GM12864 (cell line): Measurements from ENCODE around the gene RPL27A.

Experiments
- DNase-seq: peaks from one replicate; pipeline ENCODE4 v3.0.0-alpha.2; 2011; ENCODE audit warnings: low read depth
- H3K4me3 ChIP-seq: 2 replicates; pipeline ENCODE4 v1.5.1; 2011; ENCODE audit warnings: mild to moderate bottlenecking, low read depth, low read length, control low read depth
- TF ChIP-seq, protein P1 (sequence below): IDR thresholded peaks from 2 replicates; pipeline ENCODE4 v1.5.1; 2011; ENCODE audit warnings: low read depth, mild to moderate bottlenecking, moderate library complexity, low read length, control low read depth, inconsistent platforms; ENCODE audit errors: missing control alignments

Gene RPL27A

DNA sequence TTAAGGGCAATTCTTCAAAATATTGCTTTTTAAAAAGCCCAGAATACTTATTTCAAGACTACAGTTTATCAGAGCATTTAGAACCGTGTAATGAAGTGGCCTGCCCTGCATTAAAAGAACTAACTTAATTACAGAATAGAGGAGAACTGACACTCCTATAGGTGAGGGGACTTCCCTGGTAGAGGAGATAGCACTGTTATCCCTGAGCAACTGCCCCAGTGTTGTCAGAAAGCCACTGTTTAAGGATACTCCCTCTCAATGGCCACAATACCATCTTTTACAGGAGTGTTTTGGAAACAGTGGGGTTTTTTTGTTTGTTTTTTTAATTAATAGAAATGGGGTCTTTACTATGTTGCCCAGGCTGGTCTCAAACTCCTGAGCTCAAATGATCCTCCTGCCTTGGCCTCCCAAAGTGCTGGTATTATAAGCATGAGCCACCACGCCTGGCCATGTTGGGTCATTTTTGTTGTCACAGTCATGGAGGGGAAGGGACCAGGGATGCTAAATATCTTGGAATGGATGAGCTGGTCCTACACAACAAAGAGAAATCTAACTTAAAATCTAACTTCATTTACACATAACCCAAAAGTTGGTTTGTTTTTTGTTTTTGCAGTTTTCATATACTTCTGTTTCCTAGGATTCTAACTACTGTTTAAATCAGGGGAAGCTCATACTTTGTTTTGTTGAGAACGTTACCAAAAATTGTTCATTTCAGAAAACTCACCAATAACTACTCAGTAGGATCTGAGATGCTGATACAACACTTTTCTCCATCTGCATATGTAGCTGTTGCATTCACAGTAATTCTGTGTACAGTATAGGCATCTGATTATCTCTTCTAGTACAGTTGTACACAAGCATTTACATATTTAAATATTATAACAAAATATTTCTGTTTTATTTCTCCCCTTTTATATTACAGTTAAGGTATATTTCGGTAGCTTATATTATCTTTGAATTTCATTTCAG lies 8.1 kb downstream of the RPL27A start:
- no peak overlapping the region for H3K4me3 ChIP-seq
- DNase-seq: no peak
- TF ChIP-seq, protein P1, sequence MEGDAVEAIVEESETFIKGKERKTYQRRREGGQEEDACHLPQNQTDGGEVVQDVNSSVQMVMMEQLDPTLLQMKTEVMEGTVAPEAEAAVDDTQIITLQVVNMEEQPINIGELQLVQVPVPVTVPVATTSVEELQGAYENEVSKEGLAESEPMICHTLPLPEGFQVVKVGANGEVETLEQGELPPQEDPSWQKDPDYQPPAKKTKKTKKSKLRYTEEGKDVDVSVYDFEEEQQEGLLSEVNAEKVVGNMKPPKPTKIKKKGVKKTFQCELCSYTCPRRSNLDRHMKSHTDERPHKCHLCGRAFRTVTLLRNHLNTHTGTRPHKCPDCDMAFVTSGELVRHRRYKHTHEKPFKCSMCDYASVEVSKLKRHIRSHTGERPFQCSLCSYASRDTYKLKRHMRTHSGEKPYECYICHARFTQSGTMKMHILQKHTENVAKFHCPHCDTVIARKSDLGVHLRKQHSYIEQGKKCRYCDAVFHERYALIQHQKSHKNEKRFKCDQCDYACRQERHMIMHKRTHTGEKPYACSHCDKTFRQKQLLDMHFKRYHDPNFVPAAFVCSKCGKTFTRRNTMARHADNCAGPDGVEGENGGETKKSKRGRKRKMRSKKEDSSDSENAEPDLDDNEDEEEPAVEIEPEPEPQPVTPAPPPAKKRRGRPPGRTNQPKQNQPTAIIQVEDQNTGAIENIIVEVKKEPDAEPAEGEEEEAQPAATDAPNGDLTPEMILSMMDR: no peak

DNA sequence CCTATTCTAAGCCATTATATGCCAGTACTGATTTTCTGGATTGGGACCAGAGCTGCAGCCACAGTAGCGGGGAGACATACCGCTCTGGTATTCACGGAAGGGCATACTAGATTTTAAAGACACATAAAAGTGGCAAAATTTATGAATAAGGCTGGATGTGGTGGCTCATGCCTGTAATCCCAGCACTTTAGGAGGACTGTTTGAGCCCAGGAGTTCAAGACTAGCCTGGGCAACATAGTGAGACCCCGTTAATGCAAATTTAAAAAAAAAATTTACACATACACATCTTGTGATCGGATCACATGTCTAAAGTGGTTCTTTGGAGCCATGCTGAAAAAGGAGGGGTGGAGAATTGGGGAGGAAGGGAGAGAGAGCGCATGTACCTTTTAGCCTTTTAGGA lies 9.0 kb downstream of the RPL27A start:
- H3K4me3 ChIP-seq: no peak overlapping the region
- DNase-seq: no peak
- TF ChIP-seq, protein P1: no peak

DNA sequence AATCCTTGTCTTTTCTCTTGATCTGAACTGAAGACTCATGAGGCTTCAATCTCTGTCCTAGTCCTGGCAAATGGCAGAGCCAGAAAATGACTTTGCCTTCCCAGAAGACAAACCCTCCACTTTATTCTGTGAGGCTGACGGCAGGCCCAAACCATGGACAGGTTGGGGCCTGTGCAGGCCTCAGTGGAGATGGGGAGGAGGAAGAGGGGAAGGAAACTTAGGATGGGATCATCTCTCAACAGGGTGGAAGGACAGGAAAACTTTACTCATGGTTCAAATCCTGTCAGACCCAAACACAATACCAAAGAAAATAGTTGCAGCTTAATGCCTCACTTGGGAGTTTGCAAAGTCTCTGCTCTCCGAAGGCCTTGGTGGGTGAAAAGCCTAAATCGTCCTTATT lies 9.8 kb downstream of the RPL27A start:
- TF ChIP-seq, protein P1: no peak
- no peak for DNase-seq
- no peak overlapping the region for H3K4me3 ChIP-seq

DNA sequence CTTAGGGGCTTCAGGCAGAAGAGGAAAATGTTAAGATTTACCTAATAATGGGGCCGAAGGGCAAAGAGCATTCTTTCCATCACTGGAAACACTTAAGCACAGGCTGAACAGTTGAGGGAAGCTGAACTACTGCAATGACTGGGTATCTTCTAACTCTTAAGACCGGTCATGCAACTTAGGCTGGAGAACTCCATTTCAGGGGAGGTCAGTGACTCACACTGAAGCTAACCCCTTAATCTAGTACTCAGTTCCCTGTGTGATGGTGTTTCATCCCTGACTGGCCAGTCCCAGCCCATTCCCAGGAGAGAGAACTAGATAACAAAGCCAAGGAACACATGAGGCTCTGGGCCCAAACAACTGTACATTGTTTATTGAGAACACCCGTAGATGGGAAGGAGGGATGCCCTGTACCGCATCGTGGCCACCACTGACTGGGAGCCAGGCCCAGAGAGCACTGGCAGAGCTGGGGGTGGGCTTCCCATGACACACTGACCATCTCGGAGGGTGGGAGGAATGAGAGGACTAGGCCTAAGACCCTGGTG lies 10.5 kb downstream of the RPL27A start:
- H3K4me3 ChIP-seq: no peak overlapping the region
- TF ChIP-seq, protein P1: no peak
- no peak for DNase-seq

DNA sequence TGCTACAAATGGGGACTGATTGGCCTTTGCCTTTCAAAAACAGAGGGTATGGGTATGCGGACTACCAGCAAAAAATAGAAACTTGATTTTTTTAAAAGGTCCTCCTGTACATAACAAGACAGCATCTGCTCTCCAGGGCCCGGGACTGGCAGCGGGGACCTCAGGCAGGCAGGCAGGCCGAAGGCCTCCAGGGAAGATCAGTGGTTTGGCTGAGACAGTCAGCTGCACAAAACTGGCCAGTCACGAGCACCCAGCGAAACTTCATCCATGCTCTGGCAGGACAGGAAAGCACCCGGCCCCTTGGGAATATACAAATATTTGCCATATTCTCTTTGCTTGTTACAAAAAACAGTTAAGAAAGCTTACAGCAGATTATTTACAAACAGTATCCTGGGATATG lies 11.0 kb downstream of the RPL27A start:
- no peak for DNase-seq
- TF ChIP-seq, protein P1: no peak
- no peak overlapping the region for H3K4me3 ChIP-seq

DNA sequence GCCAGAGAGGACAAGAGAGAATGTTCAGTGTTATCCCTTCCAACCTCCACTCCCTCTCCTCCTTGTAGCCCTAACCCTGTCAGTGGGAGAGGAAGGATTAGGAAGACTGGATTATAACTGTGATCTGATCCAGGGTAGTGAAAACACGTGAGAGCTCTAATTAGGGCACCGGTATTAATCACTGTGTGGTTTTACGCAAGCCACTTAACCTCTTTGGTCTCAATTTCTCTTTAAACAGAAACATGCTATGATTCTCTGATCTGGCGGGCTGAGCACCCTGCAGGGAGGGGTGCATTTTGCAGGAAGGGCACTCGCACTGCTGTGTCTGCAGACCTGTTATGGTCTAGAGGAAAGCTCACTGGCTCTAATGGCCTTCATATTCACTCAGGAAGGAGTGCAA lies 11.5 kb downstream of the RPL27A start:
- no peak for DNase-seq
- TF ChIP-seq, protein P1: no peak
- no peak overlapping the region for H3K4me3 ChIP-seq
